Esophagus muscularis mucosa (tissue), 4 donors: ENCODE results near the gene DIO3.

ENCODE experiments used
- CTCF ChIP-seq, 3 experiments: fragments of 200-600 bp in 2 of 3; fragments of 450-650 bp in 1 of 3; sonication (generic) in 2 of 3; IDR thresholded peaks; one replicate each; pipeline ENCODE4 v1.5.1; 2017 to 2019; ENCODE audit warnings: antibody characterized with exemption in 3 of 3, mild to moderate bottlenecking in 2 of 3, moderate library complexity in 1 of 3
- EP300 ChIP-seq: sonication (generic); formaldehyde crosslinking; IDR thresholded peaks from one replicate; pipeline ENCODE4 v1.6.1; 2017; ENCODE audit warnings: antibody characterized with exemption
- POLR2A ChIP-seq: fragments of 450-650 bp; IDR thresholded peaks from one replicate; pipeline ENCODE4 v1.6.1; 2017; ENCODE audit warnings: antibody characterized with exemption, moderate library complexity, mild to moderate bottlenecking, low read depth
- POLR2AphosphoS5 ChIP-seq, 2 donors: sonication (generic); formaldehyde crosslinking; IDR thresholded peaks; one replicate each; pipeline ENCODE4 v1.6.1; 2017; ENCODE audit warnings: antibody characterized with exemption in 2 of 2

- TF ChIP-seq POLR2AphosphoS5 (IDR thresholded peaks at IDR 0.05) (no peak), CTCF (IDR thresholded peaks at IDR 0.05) (no peak), POLR2A (no peak), EP300 (no peak)
These were observed 14.3 kb downstream of the DIO3 start for GRCh38 chr14:101575581-101575980.
